Measurements from ENCODE around the gene CSMD2.

DNA sequence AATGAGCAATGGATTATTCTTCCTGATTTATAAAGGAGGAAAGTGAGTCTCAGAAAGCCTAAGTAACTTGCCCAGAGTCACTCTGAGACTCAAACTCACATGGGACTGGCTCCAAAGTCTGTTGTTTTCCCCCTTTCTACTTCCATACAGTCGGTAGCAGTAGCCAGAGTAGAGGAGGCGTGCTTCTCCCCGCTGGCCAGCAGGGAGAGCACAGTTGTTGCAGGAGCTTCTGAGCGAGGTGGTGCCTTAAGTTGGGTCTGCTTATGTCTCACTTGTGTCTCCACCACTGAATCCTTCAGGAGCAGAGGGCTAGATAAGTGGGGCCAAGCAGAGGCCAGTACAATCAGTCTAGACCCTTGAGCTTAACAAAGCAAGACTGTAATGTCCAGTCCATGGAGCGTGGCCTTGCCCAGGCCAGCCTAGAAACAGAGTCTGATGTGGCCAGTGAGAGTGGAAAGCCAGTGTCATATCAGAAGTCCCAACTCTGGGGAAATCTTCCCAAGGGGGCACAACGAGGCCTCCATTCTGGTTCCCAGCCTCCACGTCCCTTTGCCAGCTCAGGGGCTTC is 510.7 kb downstream of the CSMD2 start:
- no peak for TF ChIP-seq EP300 (IDR thresholded peaks at IDR 0.05)
- TF ChIP-seq POLR2A (IDR thresholded peaks at IDR 0.05): no peak
- peak in 3 of 4 experiments; percentile 9 to 18 (median 12) for TF ChIP-seq CTCF (IDR thresholded peaks at IDR 0.05)

Data from sigmoid colon (tissue), 4 donors.